GM12875 (cell line): Measurements from ENCODE around the gene SPINT1.

Experiments used
- H3K4me3 ChIP-seq: one replicate; pipeline ENCODE4 v1.5.1; 2011; ENCODE audit warnings: low read depth, low read length, control low read depth
- TF ChIP-seq, protein P1 (sequence below): IDR thresholded peaks from 2 replicates; pipeline ENCODE4 v1.5.1; 2011; ENCODE audit warnings: low read depth, mild to moderate bottlenecking, control low read depth, inconsistent platforms, low read length, moderate library complexity, borderline replicate concordance; ENCODE audit not compliant: insufficient read depth

The SPINT1 gene

DNA sequence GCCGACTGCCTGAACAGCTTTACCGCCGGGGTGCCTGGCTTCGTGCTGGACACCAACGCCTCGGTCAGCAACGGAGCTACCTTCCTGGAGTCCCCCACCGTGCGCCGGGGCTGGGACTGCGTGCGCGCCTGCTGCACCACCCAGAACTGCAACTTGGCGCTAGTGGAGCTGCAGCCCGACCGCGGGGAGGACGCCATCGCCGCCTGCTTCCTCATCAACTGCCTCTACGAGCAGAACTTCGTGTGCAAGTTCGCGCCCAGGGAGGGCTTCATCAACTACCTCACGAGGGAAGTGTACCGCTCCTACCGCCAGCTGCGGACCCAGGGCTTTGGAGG is 815 bp downstream of the SPINT1 start:
- H3K4me3 ChIP-seq = peak overlapping the region; percentile 69
- TF ChIP-seq, protein P1, sequence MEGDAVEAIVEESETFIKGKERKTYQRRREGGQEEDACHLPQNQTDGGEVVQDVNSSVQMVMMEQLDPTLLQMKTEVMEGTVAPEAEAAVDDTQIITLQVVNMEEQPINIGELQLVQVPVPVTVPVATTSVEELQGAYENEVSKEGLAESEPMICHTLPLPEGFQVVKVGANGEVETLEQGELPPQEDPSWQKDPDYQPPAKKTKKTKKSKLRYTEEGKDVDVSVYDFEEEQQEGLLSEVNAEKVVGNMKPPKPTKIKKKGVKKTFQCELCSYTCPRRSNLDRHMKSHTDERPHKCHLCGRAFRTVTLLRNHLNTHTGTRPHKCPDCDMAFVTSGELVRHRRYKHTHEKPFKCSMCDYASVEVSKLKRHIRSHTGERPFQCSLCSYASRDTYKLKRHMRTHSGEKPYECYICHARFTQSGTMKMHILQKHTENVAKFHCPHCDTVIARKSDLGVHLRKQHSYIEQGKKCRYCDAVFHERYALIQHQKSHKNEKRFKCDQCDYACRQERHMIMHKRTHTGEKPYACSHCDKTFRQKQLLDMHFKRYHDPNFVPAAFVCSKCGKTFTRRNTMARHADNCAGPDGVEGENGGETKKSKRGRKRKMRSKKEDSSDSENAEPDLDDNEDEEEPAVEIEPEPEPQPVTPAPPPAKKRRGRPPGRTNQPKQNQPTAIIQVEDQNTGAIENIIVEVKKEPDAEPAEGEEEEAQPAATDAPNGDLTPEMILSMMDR = no peak

- H3K4me3 ChIP-seq = peak overlapping the region; percentile 69
- TF ChIP-seq, protein P1 = no peak
These were observed 1.2 kb downstream of the SPINT1 start for GRCh38 chr15:40845036-40845435.

DNA sequence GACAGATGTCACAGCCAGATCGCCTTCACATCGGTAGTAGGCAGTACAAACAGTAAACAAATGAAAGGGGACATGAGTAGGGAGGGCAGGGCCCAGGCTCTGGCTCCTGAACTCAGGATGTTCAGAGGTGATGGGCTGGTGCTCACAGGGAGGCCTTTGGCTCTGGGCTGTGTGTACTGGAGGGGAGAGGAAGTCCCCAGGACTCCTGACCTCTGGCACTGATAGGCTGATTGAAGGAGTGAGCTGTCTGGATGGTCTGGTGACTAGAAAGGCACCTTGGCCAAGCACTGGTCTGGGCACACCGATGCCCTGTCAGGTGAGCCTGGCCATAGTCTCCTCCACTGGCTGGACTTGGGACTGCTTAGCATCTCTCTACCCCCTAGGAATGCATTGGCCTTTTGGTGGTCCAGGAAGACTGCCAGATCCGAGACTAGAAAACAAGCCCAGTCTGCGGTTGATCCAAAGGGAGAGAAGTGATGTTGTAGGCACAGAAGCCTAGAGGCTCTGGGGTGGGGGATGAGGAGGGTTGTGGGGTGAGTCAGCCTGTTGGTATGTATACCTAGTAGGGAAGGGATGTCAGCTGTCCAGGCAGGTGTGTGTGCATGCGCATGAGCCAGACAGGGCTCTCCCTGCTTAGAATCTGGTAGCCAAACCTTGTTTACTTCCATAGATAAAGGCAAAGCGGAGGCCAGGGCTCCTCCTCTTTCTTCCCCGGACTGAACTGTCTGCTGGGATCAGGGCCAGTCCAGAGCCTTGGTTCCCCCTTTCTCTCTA is 1.9 kb downstream of the SPINT1 start:
- TF ChIP-seq, protein P1 = no peak
- no peak overlapping the region for H3K4me3 ChIP-seq

DNA sequence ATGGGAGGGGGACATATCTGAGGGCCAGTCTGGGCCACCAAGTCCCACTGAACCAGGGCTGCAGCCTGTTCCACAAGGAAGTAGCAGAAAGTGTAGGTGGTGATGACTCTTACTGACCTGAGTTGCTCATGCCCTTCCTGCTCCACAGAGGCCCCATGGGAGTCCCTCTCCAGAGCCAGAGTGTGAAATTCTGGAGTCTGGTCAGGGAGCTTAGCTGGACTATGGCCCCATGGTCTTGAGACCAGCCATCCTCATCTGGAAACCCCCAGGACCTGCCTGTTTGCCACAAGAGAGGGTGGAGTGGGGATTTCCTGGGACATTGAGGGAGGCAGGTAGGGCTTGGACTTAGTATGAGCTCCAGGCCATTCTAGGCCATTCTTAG is 3.0 kb downstream of the SPINT1 start:
- peak overlapping the region; percentile 12 for H3K4me3 ChIP-seq
- TF ChIP-seq, protein P1 = no peak

DNA sequence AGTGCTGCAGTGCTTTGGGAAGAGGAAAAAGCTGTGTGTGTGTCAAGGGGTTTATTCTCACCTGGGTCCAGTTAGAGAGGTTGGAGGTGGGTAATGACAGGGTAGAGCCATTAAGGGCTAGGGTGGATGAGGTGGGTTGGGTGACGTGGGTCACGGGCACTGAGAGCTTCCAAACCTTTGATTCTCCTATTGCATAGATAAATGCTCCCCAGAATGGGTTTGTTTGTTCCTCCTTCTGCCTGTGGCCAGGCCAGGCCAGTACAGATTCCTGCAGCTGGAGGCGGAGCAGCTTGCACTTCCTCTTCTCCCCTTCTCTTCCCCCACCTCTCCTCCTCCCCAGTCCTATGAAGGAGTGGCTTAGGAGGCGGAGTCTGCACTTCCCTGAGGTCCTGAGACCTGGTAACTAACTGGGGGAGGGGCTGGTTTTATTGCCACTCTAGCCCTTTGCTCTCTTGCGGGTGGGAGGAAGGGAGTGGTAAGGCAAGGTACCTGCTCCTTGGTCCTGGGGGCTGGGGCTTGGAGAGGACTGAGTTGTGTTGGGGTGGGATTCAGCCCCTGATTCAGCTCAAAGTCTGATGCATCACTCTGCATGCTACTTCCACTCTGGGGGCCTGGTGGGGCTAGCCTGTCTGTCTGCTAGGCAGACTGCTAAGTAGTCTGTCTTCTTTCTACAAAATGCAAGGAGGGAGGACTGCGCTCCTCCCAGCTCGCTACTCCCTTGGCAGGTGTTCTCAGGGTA is 3.5 kb downstream of the SPINT1 start:
- TF ChIP-seq, protein P1 = no peak
- peak overlapping the region; percentile 12 for H3K4me3 ChIP-seq

DNA sequence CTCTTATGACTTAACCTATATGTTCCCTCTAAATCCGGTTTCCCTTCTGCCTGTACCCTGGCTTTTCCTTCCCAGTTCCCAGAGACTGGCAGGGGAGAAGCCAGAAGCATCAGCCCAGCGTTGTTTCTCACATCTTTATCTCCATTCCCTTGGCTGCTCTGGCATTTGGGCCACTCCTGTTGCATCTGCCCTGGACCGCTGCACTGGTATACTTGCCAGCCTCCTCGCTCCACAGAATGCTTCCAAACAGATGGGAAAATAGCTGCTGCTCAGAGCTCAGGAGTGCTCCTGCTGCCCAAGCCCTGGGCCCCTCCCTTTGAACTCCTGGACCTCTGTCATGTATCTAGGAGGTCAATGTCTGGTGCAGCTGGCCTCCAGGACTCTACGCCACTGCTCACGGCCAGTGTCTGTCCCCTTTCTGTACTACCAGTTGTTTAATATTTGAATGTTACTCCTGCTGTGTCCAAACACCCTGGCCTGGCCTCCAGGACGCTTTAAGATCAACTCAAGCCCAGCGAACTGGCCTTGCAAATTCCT is 6.8 kb downstream of the SPINT1 start:
- no peak overlapping the region for H3K4me3 ChIP-seq
- TF ChIP-seq, protein P1 = no peak

DNA sequence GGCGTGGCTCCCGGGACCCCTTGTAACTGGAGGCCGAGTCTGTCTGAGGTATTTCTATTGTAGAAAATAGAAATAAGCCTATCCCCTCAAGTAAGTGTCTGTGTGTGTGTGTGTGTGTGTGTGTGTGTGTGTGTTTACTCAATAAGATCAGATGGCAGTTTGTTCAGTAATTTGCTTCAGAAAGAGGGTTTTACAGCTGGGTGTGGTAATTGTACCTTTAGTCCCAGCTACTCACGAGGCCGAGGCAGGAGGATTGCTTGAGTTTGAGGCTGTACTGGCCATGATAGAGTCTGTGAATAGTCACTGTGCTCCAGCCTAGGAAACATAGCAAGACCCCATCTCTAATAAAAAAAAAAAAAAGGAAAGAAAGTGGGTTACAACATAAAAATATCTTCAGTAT is 8.7 kb downstream of the SPINT1 start:
- H3K4me3 ChIP-seq = no peak overlapping the region
- TF ChIP-seq, protein P1 = no peak
